PFSK-1 (cell line): Measurements from ENCODE around the gene ACOXL.

Experiments
- FOXP2 ChIP-seq: optimal IDR thresholded peaks from 2 replicates; pipeline ENCODE3; 2011; ENCODE audit warnings: borderline replicate concordance, control low read depth, inconsistent platforms; ENCODE audit not compliant: insufficient read depth; ENCODE audit errors: extremely low read length, extremely low read depth
- POLR2AphosphoS5 ChIP-seq: IDR thresholded peaks from 2 replicates; pipeline ENCODE4 v1.6.1; 2012; ENCODE audit warnings: low read depth, mild to moderate bottlenecking, control low read depth, low read length, moderate library complexity
- REST ChIP-seq, 2 experiments: IDR thresholded peaks; 2 replicates each; pipeline versions ENCODE4 v1.6.1 to v1.8.0; 2011 to 2012; ENCODE audit warnings: low read depth in 2 of 2, low read length in 2 of 2, control low read depth in 1 of 2, inconsistent platforms in 1 of 2, mild to moderate bottlenecking in 1 of 2, moderate library complexity in 1 of 2; ENCODE audit not compliant: insufficient read depth in 1 of 2
- SIN3A ChIP-seq: IDR thresholded peaks from 2 replicates; pipeline ENCODE4 v1.6.1; 2012; ENCODE audit warnings: mild to moderate bottlenecking, low read length, moderate library complexity, borderline replicate concordance; ENCODE audit not compliant: insufficient read depth
- TAF1 ChIP-seq: IDR thresholded peaks from 2 replicates; pipeline ENCODE4 v1.6.1; 2012; ENCODE audit warnings: low read length, control low read depth, borderline replicate concordance; ENCODE audit not compliant: insufficient read depth

Gene ACOXL

GRCh38 chr2:110853516-110853915 lies 121.1 kb downstream of the ACOXL start:
- TF ChIP-seq SIN3A (no peak), FOXP2 (no peak), TAF1 (no peak), REST (IDR thresholded peaks at IDR 0.05; ENCODE audit: insufficient read depth in 1 of 2, low read depth in 2 of 2, low read length in 2 of 2) (no peak), POLR2AphosphoS5 (no peak)

- TF ChIP-seq TAF1 (no peak), REST (IDR thresholded peaks at IDR 0.05; ENCODE audit: insufficient read depth in 1 of 2, low read depth in 2 of 2, low read length in 2 of 2) (no peak), SIN3A (no peak), FOXP2 (no peak), POLR2AphosphoS5 (no peak)
Measured at GRCh38 chr2:110853948-110854347, 121.6 kb downstream of the ACOXL start.

- no peak for TF ChIP-seq FOXP2
- no peak for TF ChIP-seq REST (IDR thresholded peaks at IDR 0.05; ENCODE audit: insufficient read depth in 1 of 2, low read depth in 2 of 2, low read length in 2 of 2)
- TF ChIP-seq SIN3A = no peak
- no peak for TF ChIP-seq TAF1
- no peak for TF ChIP-seq POLR2AphosphoS5
Measured at GRCh38 chr2:110854355-110855081, 122.1 kb downstream of the ACOXL start.

DNA sequence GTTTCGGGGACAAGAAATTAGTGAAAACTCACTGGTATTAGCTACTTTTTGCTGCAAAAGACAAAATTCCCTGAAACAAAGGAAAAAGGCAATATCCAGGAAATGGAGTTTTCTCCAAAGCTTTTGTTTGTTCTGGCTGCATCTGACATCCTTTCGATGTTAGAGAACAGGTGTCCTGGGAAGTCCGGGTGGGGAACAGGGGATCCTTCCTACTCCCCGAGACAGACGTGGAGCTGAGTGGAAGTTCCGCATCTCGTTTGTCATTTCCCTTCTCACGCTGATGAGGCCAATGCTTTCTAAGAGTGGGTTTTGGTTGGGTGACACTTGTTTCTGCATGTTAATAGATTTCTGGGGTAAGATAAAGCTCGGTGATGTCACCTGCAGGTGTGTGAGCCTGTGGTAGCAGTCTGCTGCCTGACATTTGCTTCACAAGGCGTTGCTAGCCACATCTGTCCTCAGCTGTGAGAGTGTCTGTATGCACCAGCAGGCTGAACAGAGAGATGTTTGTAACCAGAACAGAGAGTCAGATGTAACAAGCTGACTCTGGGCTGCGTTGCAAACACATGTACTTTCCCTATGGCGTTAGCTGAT lies 125.9 kb downstream of the ACOXL start:
- TF ChIP-seq SIN3A = no peak
- no peak for TF ChIP-seq POLR2AphosphoS5

- TF ChIP-seq TAF1 (no peak), SIN3A (no peak), FOXP2 (no peak), REST (IDR thresholded peaks at IDR 0.05; ENCODE audit: insufficient read depth in 1 of 2, low read depth in 2 of 2, low read length in 2 of 2) (no peak), POLR2AphosphoS5 (no peak)
Measured at GRCh38 chr2:110858993-110859701, 126.8 kb downstream of the ACOXL start.
